Endodermal cell (in vitro differentiated cells): ENCODE results near the gene RGS4. TPM values are rescaled to one million over a fixed set of nuclear protein-coding genes. Genes with fewer than 3 reads are reported as not detected.

Source experiments
- DNase-seq: peaks from one replicate; pipeline ENCODE4 v3.0.0-alpha.2; 2017
- H3K27ac ChIP-seq: 2 replicates; pipeline ENCODE4 v1.5.1; 2013; ENCODE audit warnings: mild to moderate bottlenecking, low read depth, low read length, moderate library complexity
- H3K27me3 ChIP-seq: 2 replicates; pipeline ENCODE4 v1.6.1; 2013; ENCODE audit warnings: mild to moderate bottlenecking, low read length, moderate library complexity; ENCODE audit not compliant: insufficient read depth, control insufficient read depth, poor library complexity, severe bottlenecking
- H3K36me3 ChIP-seq: 2 replicates; pipeline ENCODE4 v1.7.0; 2013; ENCODE audit warnings: mild to moderate bottlenecking, low read length, moderate library complexity; ENCODE audit not compliant: control insufficient read depth, insufficient read depth
- H3K4me1 ChIP-seq: one replicate; pipeline ENCODE4 v1.7.0; 2013; ENCODE audit warnings: low read length; ENCODE audit not compliant: control insufficient read depth, insufficient read depth
- H3K4me3 ChIP-seq: 2 replicates; pipeline ENCODE4 v1.5.1; 2013; ENCODE audit warnings: mild to moderate bottlenecking, low read length, moderate library complexity
- H3K9ac ChIP-seq: 2 replicates; pipeline ENCODE4 v1.6.1; 2013; ENCODE audit warnings: mild to moderate bottlenecking, low read length, moderate library complexity; ENCODE audit not compliant: poor library complexity, severe bottlenecking; ENCODE audit errors: extremely low read depth
- H3K9me3 ChIP-seq: 2 replicates; pipeline ENCODE4 v1.6.1; 2013; ENCODE audit warnings: mild to moderate bottlenecking, low read length, moderate library complexity; ENCODE audit not compliant: control insufficient read depth
- H3K27ac Mint-ChIP-seq: 2 replicates; pipeline ENCODE4 v1.8.0; 2020; ENCODE audit warnings: mixed read lengths
- H3K27me3 Mint-ChIP-seq: 2 replicates; pipeline ENCODE4 v1.8.0; 2021; ENCODE audit warnings: mild to moderate bottlenecking, mixed read lengths; ENCODE audit not compliant: insufficient read depth
- H3K36me3 Mint-ChIP-seq: 2 replicates; pipeline ENCODE4 v1.8.0; 2020; ENCODE audit warnings: low read depth, mixed read lengths
- H3K4me1 Mint-ChIP-seq: 2 replicates; pipeline ENCODE4 v1.8.0; 2020; ENCODE audit warnings: mixed read lengths
- H3K4me3 Mint-ChIP-seq: 2 replicates; pipeline ENCODE4 v1.8.0; 2020; ENCODE audit warnings: mild to moderate bottlenecking, moderate library complexity, mixed read lengths
- H3K9me3 Mint-ChIP-seq: 2 replicates; pipeline ENCODE4 v1.8.0; 2020; ENCODE audit warnings: mild to moderate bottlenecking, mixed read lengths
- WGBS, 2 experiments: methylation state at CpG; one replicate each; pipeline versions ENCODE4 v1.1.5 to v1.1.7; 2013; ENCODE audit warnings: missing lambda C conversion rate in 2 of 2, mixed read lengths in 1 of 2; ENCODE audit not compliant: insufficient coverage in 1 of 2, insufficient read length in 1 of 2; 5-methylcytosine and 5-hydroxymethylcytosine counted together
- total RNA-seq, 2 donors: library from RNA; stranded (reverse); fragmentation: NEBNext Ultra II Directional in 1 of 2; extraction: Animal tissue kit (Norgen Biotek cat#: 25700) in 1 of 2; gene quantifications; 2 replicates in 1 of 2; 3 replicates in 1 of 2; pipeline ENCODE4 v1.2.1, GENCODE V29; 2021
- TF ChIP-seq, protein P1 (sequence below): fragments of 200-600 bp; sonication (generic); conservative IDR thresholded peaks from 2 replicates; pipeline ENCODE4 v1.5.0; 2021; ENCODE audit warnings: antibody characterized with exemption, mild to moderate bottlenecking

RGS4 gene
- total RNA-seq, 2 donors from 2014 or later = 0.48 to 0.51 TPM

DNA sequence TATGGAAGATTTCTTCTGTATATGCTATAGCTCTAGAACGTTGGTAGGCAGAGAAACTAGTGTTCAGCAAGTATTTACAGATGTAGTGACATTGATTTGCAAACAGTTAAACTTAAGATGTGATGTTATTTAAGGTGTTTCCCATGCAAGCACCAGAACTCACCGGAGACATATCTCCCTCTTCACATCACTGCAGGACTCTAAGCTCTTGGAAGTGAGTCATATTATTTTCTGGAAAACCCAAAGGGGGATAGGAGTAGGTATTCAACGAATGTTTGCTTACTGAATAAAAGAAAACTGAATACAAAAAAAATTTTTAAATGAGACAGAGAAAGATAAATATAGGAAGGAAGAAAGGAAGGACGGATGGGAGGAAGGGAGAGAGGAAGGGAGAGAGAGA lies 25.0 kb downstream of the RGS4 start:
- DNase-seq = no peak
- TF ChIP-seq, protein P1, sequence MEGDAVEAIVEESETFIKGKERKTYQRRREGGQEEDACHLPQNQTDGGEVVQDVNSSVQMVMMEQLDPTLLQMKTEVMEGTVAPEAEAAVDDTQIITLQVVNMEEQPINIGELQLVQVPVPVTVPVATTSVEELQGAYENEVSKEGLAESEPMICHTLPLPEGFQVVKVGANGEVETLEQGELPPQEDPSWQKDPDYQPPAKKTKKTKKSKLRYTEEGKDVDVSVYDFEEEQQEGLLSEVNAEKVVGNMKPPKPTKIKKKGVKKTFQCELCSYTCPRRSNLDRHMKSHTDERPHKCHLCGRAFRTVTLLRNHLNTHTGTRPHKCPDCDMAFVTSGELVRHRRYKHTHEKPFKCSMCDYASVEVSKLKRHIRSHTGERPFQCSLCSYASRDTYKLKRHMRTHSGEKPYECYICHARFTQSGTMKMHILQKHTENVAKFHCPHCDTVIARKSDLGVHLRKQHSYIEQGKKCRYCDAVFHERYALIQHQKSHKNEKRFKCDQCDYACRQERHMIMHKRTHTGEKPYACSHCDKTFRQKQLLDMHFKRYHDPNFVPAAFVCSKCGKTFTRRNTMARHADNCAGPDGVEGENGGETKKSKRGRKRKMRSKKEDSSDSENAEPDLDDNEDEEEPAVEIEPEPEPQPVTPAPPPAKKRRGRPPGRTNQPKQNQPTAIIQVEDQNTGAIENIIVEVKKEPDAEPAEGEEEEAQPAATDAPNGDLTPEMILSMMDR = no peak
- Mint-ChIP-seq H3K36me3 (no peaks in the 10 kb centered on the region), H3K9me3 (no peaks in the 10 kb centered on the region), H3K4me1 (no peaks in the 10 kb centered on the region), H3K27me3 (no peaks in the 10 kb centered on the region), H3K4me3 (no peak overlapping the region), H3K27ac (no peak overlapping the region)
- Histone ChIP-seq H3K9ac (no peak overlapping the region), H3K4me3 (no peak overlapping the region), H3K27me3 (no peaks in the 10 kb centered on the region), H3K4me1 (no peaks in the 10 kb centered on the region), H3K36me3 (no peaks in the 10 kb centered on the region), H3K9me3 (no peaks in the 10 kb centered on the region), H3K27ac (no peak overlapping the region)
- whole genome bisulfite sequencing, 2 experiments = 82 to 88% methylated on average over 3 to 4 of the region's 4 CpGs

DNA sequence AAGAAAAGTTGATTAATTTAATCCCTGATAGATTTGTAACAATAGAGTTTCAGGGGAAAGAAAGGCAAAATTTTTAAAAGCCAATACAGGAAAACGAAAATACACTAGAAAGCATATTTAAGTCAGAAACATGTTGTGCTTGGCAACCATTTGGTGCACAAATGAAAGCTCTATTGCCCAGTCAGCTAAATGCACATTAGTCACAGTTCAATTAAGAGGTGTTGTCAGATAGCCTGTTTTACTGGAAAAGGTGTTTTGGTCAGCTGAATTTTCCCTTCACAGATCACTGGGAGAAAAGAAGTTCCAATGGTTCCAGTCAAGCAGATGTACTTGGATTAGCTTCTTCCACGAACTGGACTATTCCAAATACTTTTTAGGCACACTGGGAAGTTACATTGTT lies 25.4 kb downstream of the RGS4 start:
- Histone ChIP-seq H3K4me3 (no peak overlapping the region), H3K4me1 (no peaks in the 10 kb centered on the region), H3K36me3 (no peaks in the 10 kb centered on the region), H3K27me3 (no peaks in the 10 kb centered on the region), H3K9me3 (no peaks in the 10 kb centered on the region), H3K9ac (no peak overlapping the region), H3K27ac (no peak overlapping the region)
- no peak overlapping the region for H3K27ac Mint-ChIP-seq
- H3K4me1 Mint-ChIP-seq = no peaks in the 10 kb centered on the region
- DNase-seq = no peak
- H3K9me3 Mint-ChIP-seq = no peaks in the 10 kb centered on the region
- H3K4me3 Mint-ChIP-seq = no peak overlapping the region
- WGBS, 2 experiments = 85 to 100% methylated on average over 1 to 2 of the region's 2 CpGs
- TF ChIP-seq, protein P1 = no peak
- H3K27me3 Mint-ChIP-seq = no peaks in the 10 kb centered on the region
- H3K36me3 Mint-ChIP-seq = no peaks in the 10 kb centered on the region

DNA sequence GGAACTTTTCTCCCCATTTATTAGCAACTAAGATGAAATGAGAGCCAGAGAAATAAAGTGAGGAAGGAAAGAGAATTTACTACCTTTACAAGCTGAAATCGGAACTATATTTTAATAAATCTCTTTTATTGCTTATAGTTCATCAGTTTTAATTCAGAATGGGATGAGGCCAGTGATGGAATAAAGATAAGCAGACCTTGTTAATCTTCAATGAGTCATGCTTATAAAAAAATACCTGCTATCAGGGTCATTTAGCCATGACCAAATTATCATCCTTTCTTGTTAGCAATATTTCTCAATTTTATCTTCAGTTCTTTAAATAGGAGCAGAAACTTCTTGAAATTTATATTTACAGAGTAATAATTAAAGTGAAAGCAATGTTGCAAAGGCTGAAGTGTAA lies 26.1 kb downstream of the RGS4 start:
- 100% methylated on average over 1 of the region's 1 CpG; no CpG with 5 or more reads in 1 of the 2 experiments for WGBS, 2 experiments
- no peak overlapping the region for H3K27ac Mint-ChIP-seq
- Histone ChIP-seq H3K4me1 (no peaks in the 10 kb centered on the region), H3K9ac (no peak overlapping the region), H3K4me3 (no peak overlapping the region), H3K27me3 (no peaks in the 10 kb centered on the region), H3K9me3 (no peaks in the 10 kb centered on the region), H3K27ac (no peak overlapping the region), H3K36me3 (no peaks in the 10 kb centered on the region)
- H3K4me3 Mint-ChIP-seq = no peak overlapping the region
- H3K9me3 Mint-ChIP-seq = no peaks in the 10 kb centered on the region
- TF ChIP-seq, protein P1 = no peak
- no peaks in the 10 kb centered on the region for H3K4me1 Mint-ChIP-seq
- H3K36me3 Mint-ChIP-seq = no peaks in the 10 kb centered on the region
- DNase-seq = no peak
- H3K27me3 Mint-ChIP-seq = no peaks in the 10 kb centered on the region
